HFF-Myc (cell line): ENCODE measurements around the gene PRCC.

Experiments
- DNase-seq: peaks from one replicate; pipeline ENCODE4 v3.0.0-alpha.2; 2011; ENCODE audit warnings: low read depth; ENCODE audit errors: extremely low read depth
- H3K4me3 ChIP-seq: replicated peaks from 2 replicates; pipeline ENCODE4 v1.5.1; 2011; ENCODE audit warnings: low read depth, mild to moderate bottlenecking, control low read depth, low read length
- TF ChIP-seq, protein P1 (sequence below): IDR thresholded peaks from 2 replicates; pipeline ENCODE4 v1.5.1; 2012; ENCODE audit warnings: mild to moderate bottlenecking, low read depth, low read length, control low read depth; ENCODE audit errors: missing control alignments

PRCC gene

DNA sequence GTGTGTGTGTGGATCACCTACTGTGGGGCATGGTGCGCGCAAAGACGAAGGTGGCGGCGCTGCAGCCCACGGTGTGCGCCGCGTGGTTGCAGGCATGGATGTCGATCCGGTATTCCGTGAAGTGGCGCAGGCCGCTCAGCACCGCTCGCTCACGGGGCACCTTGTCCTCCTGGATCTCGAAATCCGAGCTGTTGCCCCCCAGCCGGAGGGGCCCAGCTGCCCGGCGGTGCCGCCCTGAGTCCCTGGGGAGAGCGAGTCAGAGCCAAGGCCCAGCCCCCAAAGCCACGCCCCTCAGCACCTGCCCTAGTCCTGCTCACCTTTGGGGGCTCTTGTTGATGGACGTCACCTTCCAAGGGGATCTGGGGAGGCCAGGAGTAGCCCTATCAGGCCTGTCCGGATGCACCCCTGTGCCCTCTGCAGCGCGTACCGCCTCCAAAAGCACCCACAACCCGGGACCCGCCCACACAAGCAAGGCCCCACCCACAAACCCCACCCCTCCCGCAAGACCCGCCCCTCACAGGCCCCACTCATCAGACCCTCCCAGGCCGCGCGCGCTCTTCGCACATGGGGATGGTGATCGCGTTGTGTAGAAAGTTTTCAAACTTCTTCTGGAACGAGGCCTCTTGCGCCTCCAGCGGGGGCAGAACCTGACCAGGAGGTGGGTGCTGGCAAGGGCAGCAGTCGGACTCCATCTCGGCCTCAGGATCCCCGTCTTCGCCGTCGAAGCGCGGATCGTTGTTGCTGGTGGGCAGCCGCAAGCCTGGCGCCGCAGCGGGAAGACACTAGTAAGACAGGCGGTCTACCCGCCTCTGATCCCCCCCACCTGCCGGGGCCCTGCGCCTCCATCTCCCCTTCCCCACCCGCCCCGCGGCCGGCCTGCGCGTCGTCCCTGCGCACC is 78.0 kb downstream of the PRCC start:
- no peak for DNase-seq
- no peak overlapping the region for H3K4me3 ChIP-seq
- TF ChIP-seq, protein P1, sequence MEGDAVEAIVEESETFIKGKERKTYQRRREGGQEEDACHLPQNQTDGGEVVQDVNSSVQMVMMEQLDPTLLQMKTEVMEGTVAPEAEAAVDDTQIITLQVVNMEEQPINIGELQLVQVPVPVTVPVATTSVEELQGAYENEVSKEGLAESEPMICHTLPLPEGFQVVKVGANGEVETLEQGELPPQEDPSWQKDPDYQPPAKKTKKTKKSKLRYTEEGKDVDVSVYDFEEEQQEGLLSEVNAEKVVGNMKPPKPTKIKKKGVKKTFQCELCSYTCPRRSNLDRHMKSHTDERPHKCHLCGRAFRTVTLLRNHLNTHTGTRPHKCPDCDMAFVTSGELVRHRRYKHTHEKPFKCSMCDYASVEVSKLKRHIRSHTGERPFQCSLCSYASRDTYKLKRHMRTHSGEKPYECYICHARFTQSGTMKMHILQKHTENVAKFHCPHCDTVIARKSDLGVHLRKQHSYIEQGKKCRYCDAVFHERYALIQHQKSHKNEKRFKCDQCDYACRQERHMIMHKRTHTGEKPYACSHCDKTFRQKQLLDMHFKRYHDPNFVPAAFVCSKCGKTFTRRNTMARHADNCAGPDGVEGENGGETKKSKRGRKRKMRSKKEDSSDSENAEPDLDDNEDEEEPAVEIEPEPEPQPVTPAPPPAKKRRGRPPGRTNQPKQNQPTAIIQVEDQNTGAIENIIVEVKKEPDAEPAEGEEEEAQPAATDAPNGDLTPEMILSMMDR: no peak

DNA sequence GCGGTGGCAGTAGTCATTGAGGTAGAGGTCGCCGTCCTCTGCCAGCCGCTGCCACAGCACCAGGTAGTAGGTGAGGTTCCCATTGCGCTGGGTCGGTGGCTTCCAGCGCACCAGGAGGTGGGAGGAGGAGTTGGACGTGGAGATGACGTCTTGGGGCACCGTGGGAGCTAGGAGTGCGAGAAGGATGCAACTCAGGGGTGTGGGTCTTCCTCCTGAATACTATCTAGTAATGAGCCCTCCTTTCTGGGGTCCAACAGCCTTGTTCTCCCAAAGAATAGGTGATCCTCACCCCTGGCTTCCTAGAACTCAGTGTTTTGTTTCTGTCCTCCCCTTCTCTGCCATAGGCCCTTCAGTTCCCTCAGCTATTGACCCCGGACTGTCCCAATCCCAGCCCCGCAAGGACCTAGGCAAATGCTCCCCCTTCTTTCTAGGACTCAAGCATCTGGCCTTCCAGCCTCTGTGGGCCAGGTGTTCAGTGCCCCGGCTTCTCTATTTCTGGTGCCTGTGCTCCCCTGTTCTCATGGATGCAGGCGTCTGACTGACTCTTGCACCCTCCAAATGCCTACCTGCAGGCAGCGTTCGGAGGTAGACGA is 78.7 kb downstream of the PRCC start:
- no peak for DNase-seq
- H3K4me3 ChIP-seq: no peak overlapping the region
- TF ChIP-seq, protein P1: no peak

DNA sequence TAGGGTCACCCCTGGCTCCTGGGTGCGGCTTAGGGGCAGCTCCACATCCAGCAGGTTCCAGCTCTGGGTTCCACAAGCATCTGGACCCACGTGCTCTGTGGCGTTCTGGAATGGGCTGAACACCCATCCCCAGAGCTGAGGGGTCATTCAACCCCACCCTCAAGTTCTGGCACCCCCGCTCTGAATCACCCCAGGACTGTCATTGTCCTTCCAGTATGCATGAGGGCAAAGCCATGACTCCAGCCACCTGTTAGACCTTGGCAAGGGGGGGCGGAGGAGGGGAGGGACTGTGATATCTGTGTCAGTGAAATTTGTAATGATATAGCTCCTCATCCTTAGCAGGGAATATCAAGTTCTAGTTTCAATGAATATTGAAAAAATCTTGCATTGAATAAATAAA is 79.3 kb downstream of the PRCC start:
- no peak overlapping the region for H3K4me3 ChIP-seq
- TF ChIP-seq, protein P1: no peak
- DNase-seq: no peak

DNA sequence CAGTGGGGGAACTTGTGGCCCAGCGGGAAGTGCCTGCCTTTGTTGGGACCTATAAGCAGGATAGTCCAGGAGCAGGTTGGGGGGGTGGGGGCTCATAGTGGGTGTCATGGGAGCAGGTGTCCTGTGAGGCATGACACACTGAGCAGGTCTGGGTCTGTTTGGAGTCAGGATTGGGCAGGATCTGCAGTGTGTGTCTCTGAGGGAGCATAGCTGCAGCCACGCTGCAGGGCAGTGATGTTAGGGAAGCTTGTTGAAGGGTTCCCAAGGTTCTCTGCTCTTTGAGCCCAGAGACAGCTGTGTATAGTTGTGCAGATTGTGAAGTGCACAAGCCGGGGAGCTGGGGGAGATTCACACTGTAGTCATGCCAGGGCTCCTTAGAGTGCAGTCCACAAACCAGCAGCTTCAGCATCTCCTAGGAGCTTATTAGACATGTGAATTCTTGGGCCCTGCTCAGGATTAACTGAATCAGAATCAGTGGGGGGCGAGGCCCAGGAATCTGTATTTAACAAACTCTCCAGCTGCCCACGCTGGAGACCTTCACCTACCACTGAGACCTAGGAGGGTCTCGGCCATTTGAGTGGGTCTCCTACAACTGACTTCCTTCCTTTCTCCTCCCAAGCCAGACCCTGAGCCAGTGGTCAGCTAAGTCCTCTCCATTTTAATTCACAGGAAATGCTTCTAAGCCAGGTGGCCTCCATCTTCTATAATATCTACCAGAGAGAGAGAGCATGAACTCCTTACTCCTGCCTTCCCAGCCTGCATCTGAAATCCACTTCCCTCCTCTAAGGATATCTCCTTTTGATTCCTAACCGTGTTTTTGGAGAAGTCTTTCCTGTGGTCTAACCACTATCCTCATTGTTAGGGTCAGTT is 80.5 kb downstream of the PRCC start:
- no peak for DNase-seq
- TF ChIP-seq, protein P1: no peak
- H3K4me3 ChIP-seq: no peak overlapping the region

DNA sequence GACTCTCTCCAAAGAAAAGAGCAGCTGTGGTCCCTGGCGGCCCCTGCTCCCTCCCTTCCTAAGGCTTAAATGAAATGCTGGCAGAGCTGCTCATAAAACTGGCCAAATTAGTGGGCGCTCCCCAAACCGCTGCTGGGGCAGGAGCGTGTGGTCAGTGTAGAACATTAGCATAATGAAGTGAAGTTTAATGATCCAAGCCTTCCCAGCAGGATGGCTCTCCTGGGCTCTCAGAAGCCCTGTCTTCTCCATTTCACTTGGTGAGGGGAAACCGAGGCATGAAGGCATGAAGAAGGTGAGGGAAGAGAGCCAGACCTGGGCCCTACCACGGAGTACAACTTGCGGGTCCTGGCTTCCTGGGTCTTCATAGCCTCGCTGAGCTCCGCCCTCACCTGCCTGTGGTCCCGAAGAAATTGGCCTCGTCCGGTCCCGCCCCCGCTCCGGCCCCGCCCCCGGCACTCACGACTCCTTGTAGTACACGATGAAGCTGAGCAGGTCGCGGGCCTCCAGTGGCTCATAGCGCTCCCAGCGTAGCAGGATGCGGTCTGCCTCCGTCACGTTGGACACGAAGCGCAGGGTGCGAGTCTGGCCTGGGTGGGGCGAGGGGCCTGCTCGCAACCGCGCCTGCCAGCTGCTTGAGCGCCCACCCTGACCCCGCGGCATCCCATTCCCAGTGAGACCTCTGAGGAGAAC is 81.3 kb downstream of the PRCC start:
- H3K4me3 ChIP-seq: no peak overlapping the region
- TF ChIP-seq, protein P1: no peak
- no peak for DNase-seq

DNA sequence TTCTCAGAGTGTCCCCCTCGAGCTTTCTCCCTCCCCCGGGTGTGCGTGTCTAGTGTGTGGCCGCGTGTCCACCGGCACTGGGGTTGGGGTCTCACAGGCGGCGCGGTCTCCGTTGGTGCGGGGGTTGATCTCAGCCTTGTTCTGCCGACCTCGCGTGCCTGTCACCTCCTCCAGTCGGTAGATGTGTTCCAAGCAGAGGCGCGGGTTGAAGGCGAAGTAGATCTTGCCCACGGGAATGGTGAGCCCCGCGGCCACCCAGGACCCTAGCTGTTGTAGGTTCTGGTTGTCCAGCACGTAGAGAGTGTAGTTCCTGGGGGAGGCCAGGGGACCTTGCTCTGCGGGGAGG is 81.8 kb downstream of the PRCC start:
- H3K4me3 ChIP-seq: no peak overlapping the region
- TF ChIP-seq, protein P1: no peak
- DNase-seq: no peak
